Activated T-helper 17 cell treated with anti-CD3 and anti-CD28 coated beads, Interleukin-2, amount 50 U/mL, for 72 hours (primary cell): ENCODE results near the gene SMAD2. TPM values are rescaled to one million over a fixed set of nuclear protein-coding genes. Genes with fewer than 3 reads are reported as not detected.
"Not testable (repeated sequence)": the region's sequence is repeated elsewhere in the genome, so short reads cannot be mapped to it uniquely, and the experiment has no call there.

Experiments
- ATAC-seq: fragments of 150-1000 bp; cut with Tn5 transposase; replicated peaks from 2 replicates; pipeline ENCODE4 v1.10.0; 2021; ENCODE audit warnings: mild to moderate bottlenecking, moderate library complexity
- H3K27ac Mint-ChIP-seq: one replicate; pipeline ENCODE4 v1.8.0; 2022; ENCODE audit warnings: mixed read lengths
- H3K27me3 Mint-ChIP-seq: one replicate; pipeline ENCODE4 v1.8.0; 2022; ENCODE audit warnings: mixed read lengths
- H3K36me3 Mint-ChIP-seq: one replicate; pipeline ENCODE4 v1.8.0; 2022; ENCODE audit warnings: low read depth, mild to moderate bottlenecking, mixed read lengths
- H3K4me1 Mint-ChIP-seq: one replicate; pipeline ENCODE4 v1.8.0; 2022; ENCODE audit warnings: mixed read lengths
- H3K4me3 Mint-ChIP-seq: one replicate; pipeline ENCODE4 v1.8.0; 2022; ENCODE audit warnings: mild to moderate bottlenecking, mixed read lengths
- H3K9me3 Mint-ChIP-seq: one replicate; pipeline ENCODE4 v1.8.0; 2022; ENCODE audit warnings: mixed read lengths
- total RNA-seq, 2 donors: library from RNA; stranded (reverse); gene quantifications; one replicate each; pipeline ENCODE4 v1.2.3, GENCODE V29; 2022

SMAD2 gene
- total RNA-seq, 2 donors from 2014 or later = 97.2 to 170 TPM

DNA sequence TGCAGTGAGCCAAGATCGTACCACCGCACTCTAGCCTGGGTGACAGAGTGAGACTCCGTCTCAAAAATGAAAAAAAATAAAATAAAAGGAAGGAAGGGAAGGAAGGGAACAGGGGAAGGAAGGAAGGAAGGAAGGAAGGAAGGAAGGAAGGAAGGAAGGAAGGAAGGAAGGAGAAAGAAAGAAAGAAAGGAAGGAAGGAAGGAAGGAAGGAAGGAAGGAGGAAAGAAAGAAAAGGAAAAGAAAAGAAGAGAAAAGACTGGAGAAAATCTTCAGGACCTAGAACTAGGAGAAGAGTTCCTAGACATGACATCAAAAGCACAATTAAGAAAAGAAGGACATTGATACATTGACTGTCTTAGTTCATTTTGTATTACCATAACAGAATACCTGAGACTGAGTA lies 163.3 kb downstream of the SMAD2 start:
- ATAC-seq, H3K4me1 Mint-ChIP-seq, H3K36me3 Mint-ChIP-seq: not testable (repeated sequence)

More for the DNA sequence above, 163.3 kb downstream of the SMAD2 start:
- H3K9me3 Mint-ChIP-seq, H3K27me3 Mint-ChIP-seq, H3K4me3 Mint-ChIP-seq, H3K27ac Mint-ChIP-seq: not testable (repeated sequence)
